Neural cell (in vitro differentiated cells): ENCODE data around the gene LHX5.

Experiments used
- CTCF ChIP-seq: fragments of 450-650 bp; IDR thresholded peaks from 2 replicates; pipeline ENCODE4 v1.5.1; 2014; ENCODE audit warnings: antibody characterized with exemption, mild to moderate bottlenecking, moderate library complexity; ENCODE audit not compliant: poor library complexity, severe bottlenecking
- POLR2AphosphoS5 ChIP-seq: IDR thresholded peaks from 2 replicates; pipeline ENCODE4 v1.6.1; 2012

DNA sequence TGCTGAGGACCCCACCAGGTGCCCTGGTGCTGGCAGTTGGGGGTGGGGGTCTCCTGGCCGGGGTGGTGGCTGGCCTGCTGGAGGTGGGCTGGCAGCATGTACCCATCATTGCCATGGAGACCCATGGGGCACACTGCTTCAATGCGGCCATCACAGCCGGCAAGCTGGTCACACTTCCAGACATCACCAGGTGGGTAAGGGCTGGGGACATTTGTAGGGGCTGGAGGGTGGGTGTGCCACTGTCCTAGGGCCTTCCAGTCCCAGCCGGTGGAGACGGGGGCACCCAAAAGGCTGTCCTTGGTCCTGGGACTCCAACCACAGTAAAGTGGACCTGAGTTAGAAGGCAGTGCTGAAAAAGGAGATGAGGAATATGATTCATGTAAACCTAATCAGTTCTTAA, 36.3 kb downstream of the LHX5 start:
- TF ChIP-seq CTCF: no peak
- TF ChIP-seq POLR2AphosphoS5: no peak
